SKM-1 (cell line): ENCODE measurements around the gene ZNF354B.
"Not testable (repeated sequence)": the region's sequence is repeated elsewhere in the genome, so short reads cannot be mapped to it uniquely, and the experiment has no call there.

Source experiments
- DNase-seq: peaks from one replicate; lab custom pipeline; 2025; ENCODE audit not compliant: unreplicated experiment; lab: John Stamatoyannopoulos, UW

ZNF354B gene

DNA sequence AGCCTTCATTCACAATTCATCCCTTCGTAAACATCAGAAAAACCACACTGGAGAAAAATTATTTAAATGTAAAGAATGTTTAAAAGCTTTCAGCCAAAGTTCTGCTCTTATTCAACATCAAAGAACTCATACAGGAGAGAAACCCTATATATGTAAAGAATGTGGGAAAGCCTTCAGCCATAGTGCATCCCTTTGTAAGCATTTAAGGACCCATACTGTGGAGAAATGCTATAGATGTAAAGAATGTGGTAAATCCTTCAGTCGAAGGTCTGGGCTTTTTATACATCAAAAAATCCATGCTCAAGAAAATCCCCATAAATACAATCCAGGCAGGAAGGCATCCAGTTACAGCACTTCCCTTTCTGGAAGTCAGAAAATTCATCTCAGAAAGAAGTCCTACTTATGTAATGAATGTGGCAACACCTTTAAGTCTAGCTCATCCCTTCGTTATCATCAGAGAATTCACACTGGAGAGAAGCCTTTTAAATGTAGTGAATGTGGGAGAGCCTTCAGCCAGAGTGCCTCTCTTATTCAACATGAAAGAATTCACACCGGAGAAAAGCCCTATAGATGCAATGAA is 23.5 kb downstream of the ZNF354B start:
- not testable (repeated sequence) for DNase-seq

- DNase-seq = no peak
Measured at GRCh38 chr5:178883815-178884430, 24.2 kb downstream of the ZNF354B start.

DNA sequence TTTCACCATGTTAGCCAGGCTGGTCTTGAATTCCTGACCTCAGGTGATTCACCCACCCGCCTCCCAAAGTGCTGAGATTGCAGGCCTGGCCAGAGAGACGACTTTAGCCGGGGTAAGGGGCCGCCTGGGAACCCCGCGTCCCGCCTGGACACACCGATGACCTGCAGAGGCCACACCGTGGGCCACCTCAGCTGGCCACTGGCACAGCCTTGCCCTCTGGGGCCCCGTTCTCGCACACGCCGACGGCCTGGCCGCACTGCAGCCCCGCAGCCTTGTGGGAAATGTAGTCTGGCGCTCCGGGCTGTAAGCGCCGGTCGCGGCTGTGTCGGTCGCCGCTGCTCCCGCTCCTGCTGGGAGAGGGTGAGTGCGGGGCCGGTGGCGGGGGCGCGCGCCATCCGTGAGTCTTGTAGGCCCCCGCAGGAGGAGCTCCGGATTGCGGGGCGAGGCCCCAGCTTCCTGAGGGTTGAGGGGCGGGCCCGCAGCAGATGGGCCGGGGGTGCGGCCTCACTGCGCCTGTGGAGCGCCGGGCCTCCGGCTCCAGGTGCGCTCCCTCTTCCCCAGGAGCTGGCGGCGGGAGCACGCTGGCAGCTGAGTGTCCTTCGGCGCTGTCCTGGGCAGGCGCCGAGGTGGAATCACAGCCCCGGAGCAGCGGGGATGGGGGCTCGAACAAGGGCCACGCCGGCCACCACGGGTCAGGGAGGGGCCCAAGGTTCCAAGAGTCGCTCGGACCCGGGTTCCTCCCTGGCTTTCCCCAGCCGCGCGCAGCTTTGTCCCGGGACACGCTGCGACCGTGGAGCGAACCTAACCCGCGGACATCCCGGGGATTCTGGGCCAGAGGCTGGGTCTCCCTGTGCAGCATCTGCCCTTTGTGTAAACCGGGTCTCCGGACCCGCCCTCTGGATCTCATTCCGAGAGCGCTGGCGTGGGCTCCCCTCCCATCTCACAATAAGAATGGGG is 36.1 kb downstream of the ZNF354B start, which contains the start of gene ZFP2:
ZFP2 (plus strand) TSS at position 299 of the 957 bp plus-strand sequence. CDS start 35,401 bp downstream, outside the sequence.
- DNase-seq = peak; percentile 2

- no peak for DNase-seq
Measured at GRCh38 chr5:178899289-178899688, 39.5 kb downstream of the ZNF354B start.

GRCh38 chr5:178902849-178903248 is 43.1 kb downstream of the ZNF354B start:
- no peak for DNase-seq

GRCh38 chr5:178931846-178932760 is 72.3 kb downstream of the ZNF354B start:
- DNase-seq = no peak
